Measurements from ENCODE around the gene NUDT15.

- TF ChIP-seq, protein P1, sequence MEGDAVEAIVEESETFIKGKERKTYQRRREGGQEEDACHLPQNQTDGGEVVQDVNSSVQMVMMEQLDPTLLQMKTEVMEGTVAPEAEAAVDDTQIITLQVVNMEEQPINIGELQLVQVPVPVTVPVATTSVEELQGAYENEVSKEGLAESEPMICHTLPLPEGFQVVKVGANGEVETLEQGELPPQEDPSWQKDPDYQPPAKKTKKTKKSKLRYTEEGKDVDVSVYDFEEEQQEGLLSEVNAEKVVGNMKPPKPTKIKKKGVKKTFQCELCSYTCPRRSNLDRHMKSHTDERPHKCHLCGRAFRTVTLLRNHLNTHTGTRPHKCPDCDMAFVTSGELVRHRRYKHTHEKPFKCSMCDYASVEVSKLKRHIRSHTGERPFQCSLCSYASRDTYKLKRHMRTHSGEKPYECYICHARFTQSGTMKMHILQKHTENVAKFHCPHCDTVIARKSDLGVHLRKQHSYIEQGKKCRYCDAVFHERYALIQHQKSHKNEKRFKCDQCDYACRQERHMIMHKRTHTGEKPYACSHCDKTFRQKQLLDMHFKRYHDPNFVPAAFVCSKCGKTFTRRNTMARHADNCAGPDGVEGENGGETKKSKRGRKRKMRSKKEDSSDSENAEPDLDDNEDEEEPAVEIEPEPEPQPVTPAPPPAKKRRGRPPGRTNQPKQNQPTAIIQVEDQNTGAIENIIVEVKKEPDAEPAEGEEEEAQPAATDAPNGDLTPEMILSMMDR (IDR thresholded peaks at IDR 0.05): no peak
- TF ChIP-seq POLR2A (IDR thresholded peaks at IDR 0.05): no peak
Measured at GRCh38 chr13:48012668-48013067, 24.9 kb upstream of the NUDT15 start.
